ENCODE measurements around the gene PFN1. TPM values are rescaled to one million over a fixed set of nuclear protein-coding genes. Genes with fewer than 3 reads are reported as not detected.

Gene PFN1
- total RNA-seq, 1 donor from 2014 or later = 811 TPM

GRCh38 chr17:4959261-4959965 is 11.1 kb upstream of the PFN1 start:
- DNase-seq (ENCODE audit: extremely low spot score in 2 of 2) = no peak
- Histone ChIP-seq H3K9me3 (no peaks in the 10 kb centered on the region), H3K27ac (no peak overlapping the region), H3K4me1 (no peaks in the 10 kb centered on the region), H3K27me3 (no peaks in the 10 kb centered on the region), H3K4me3 (no peak overlapping the region), H3K36me3 (peaks cover 0 to 20% of the 10 kb centered on the region in 2 donors)
- TF ChIP-seq POLR2A (IDR thresholded peaks at IDR 0.05) = no peak
- TF ChIP-seq POLR2AphosphoS5 (IDR thresholded peaks at IDR 0.05; ENCODE audit: insufficient read depth in 1 of 2, low read depth in 1 of 2) = no peak
- no peak for TF ChIP-seq CTCF (IDR thresholded peaks at IDR 0.05)
- intact Hi-C loops (cut with DNase I) = no loop called here

- Histone ChIP-seq H3K9me3 (no peaks in the 10 kb centered on the region), H3K4me1 (peaks cover 5% of the 10 kb centered on the region), H3K27ac (no peak overlapping the region), H3K36me3 (peaks cover 0 to 20% of the 10 kb centered on the region in 2 donors), H3K4me3 (no peak overlapping the region), H3K27me3 (no peaks in the 10 kb centered on the region)
- no peak for DNase-seq (ENCODE audit: extremely low spot score in 2 of 2)
- intact Hi-C loops (cut with DNase I) = no loop called here
- TF ChIP-seq POLR2AphosphoS5 (IDR thresholded peaks at IDR 0.05; ENCODE audit: insufficient read depth in 1 of 2, low read depth in 1 of 2) (no peak), POLR2A (IDR thresholded peaks at IDR 0.05) (no peak), CTCF (IDR thresholded peaks at IDR 0.05) (no peak)
Measured at GRCh38 chr17:4958102-4958501, 9.8 kb upstream of the PFN1 start.

GRCh38 chr17:4956493-4957061 is 8.2 kb upstream of the PFN1 start:
- no peak for TF ChIP-seq POLR2A (IDR thresholded peaks at IDR 0.05)
- no peak for TF ChIP-seq CTCF (IDR thresholded peaks at IDR 0.05)
- TF ChIP-seq POLR2AphosphoS5 (IDR thresholded peaks at IDR 0.05; ENCODE audit: insufficient read depth in 1 of 2, low read depth in 1 of 2) = no peak
- intact Hi-C loops (cut with DNase I) = no loop called here
- H3K4me3 ChIP-seq = no peak overlapping the region
- H3K27ac ChIP-seq = no peak overlapping the region
- H3K36me3 ChIP-seq = peaks cover 0 to 20% of the 10 kb centered on the region in 2 donors
- no peak for DNase-seq (ENCODE audit: extremely low spot score in 2 of 2)
- H3K4me1 ChIP-seq = peaks cover 5% of the 10 kb centered on the region
- H3K9me3 ChIP-seq = no peaks in the 10 kb centered on the region
- H3K27me3 ChIP-seq = no peaks in the 10 kb centered on the region

- TF ChIP-seq CTCF (IDR thresholded peaks at IDR 0.05) = no peak
- no peak for TF ChIP-seq POLR2A (IDR thresholded peaks at IDR 0.05)
- TF ChIP-seq POLR2AphosphoS5 (IDR thresholded peaks at IDR 0.05; ENCODE audit: insufficient read depth in 1 of 2, low read depth in 1 of 2) = no peak
- H3K9me3 ChIP-seq = no peaks in the 10 kb centered on the region
- DNase-seq (ENCODE audit: extremely low spot score in 2 of 2) = no peak
- peaks cover 0 to 18% of the 10 kb centered on the region in 2 donors for H3K36me3 ChIP-seq
- peaks cover 11% of the 10 kb centered on the region for H3K4me1 ChIP-seq
- intact Hi-C loops (cut with DNase I) = no loop called here
- no peak overlapping the region for H3K27ac ChIP-seq
- H3K27me3 ChIP-seq = no peaks in the 10 kb centered on the region
- no peak overlapping the region for H3K4me3 ChIP-seq
Measured at GRCh38 chr17:4955091-4955490, 6.8 kb upstream of the PFN1 start.

- H3K4me1 ChIP-seq = peaks cover 13% of the 10 kb centered on the region
- no peak overlapping the region for H3K4me3 ChIP-seq
- H3K27me3 ChIP-seq = no peaks in the 10 kb centered on the region
- no peak overlapping the region for H3K27ac ChIP-seq
- peaks cover 0 to 2% of the 10 kb centered on the region in 2 donors for H3K36me3 ChIP-seq
- intact Hi-C loops (cut with DNase I) = no loop called here
- TF ChIP-seq POLR2AphosphoS5 (IDR thresholded peaks at IDR 0.05; ENCODE audit: insufficient read depth in 1 of 2, low read depth in 1 of 2) = no peak
- TF ChIP-seq CTCF (IDR thresholded peaks at IDR 0.05) = no peak
- TF ChIP-seq POLR2A (IDR thresholded peaks at IDR 0.05) = no peak
- DNase-seq (ENCODE audit: extremely low spot score in 2 of 2) = no peak
- no peaks in the 10 kb centered on the region for H3K9me3 ChIP-seq
Measured at GRCh38 chr17:4953451-4953961, 5.2 kb upstream of the PFN1 start.
